GM19035 (cell line): ENCODE measurements around the gene POLRMT.
"Not testable (repeated sequence)": the region's sequence is repeated elsewhere in the genome, so short reads cannot be mapped to it uniquely, and the experiment has no call there.

Source experiments
- ATAC-seq: cut with Tn5 transposase; IDR thresholded peaks from one replicate; pipeline ENCODE4 v1.9.1; 2021; ENCODE audit not compliant: unreplicated experiment

POLRMT gene

DNA sequence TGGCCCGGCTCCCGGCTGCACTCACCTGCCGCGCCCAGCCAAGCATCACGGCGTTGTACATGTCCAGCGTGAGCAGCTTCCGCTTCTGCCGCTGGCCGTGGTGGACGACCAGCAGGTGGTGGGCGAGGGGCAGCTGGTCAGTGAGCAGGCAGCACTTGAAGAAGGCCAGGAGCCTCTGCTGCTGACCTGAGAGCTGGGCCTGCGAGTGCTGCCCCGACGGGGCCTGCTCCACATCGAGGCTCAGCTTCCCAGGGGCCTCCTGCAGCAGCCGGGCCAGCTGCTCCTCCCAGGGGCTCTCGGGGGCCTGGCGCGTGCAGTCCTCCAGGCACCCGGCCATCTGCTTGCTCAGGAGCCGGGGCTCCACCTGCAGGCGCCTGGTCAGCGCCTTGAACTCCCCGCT lies 3.8 kb downstream of the POLRMT start:
- ATAC-seq, result not testable (repeated sequence)

DNA sequence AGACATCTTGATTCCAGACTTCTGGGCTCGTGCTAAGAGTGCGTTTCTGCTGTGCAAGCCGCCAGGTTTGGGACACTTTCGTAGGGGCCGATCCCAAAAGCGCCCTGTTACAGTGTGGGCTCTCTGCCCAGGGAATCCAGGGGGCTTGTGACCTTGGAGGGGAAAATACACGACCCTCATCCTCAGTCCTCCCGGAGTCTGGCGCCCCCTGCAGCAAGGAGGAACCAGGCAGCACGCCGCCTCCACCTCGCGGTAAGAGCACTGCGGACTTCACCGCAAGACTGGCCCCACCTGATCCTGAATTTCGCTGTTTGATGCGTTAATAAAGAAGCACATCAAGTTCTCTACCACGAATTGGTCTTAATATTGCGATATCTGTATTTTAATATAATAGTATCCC lies 5.2 kb downstream of the POLRMT start:
- ATAC-seq, result no peak

DNA sequence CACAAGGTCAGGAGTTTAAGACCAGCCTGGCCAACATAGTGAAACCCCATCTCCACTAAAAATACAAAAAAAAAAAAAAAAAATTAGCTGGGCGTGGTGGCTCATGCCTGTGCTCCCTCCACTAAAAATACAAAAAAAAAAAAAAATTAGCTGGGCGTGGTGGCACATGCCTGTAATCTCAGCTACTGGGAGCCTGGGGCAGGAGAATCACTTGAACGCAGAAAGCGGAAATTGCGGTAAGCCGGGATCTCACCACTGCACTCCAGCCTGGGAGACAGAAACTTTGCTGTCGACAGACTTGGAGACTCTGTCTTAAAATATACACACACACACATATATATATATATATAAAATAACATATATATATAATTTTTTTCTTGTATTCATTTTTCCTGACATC lies 6.8 kb downstream of the POLRMT start:
- ATAC-seq, result not testable (repeated sequence)

DNA sequence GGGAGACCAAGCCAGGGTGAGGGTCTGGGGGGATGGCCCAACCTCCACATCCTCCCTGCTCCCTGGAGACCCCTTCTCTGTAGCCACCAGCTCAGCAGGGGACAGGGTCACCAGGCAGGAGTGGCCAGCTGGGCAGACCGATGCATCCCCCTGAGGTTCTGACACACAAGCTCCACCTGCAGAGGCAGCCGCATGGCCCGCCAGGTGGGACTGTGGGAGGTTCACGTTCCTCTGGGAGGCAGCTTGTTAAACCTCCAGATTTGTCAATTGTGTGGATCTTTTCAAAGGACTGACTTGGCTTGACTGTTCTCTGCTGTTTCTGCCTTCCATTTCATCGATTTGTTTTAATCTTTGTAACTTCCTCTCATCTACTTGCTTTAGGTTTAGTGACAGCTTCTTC lies 8.1 kb downstream of the POLRMT start:
- ATAC-seq, result no peak

DNA sequence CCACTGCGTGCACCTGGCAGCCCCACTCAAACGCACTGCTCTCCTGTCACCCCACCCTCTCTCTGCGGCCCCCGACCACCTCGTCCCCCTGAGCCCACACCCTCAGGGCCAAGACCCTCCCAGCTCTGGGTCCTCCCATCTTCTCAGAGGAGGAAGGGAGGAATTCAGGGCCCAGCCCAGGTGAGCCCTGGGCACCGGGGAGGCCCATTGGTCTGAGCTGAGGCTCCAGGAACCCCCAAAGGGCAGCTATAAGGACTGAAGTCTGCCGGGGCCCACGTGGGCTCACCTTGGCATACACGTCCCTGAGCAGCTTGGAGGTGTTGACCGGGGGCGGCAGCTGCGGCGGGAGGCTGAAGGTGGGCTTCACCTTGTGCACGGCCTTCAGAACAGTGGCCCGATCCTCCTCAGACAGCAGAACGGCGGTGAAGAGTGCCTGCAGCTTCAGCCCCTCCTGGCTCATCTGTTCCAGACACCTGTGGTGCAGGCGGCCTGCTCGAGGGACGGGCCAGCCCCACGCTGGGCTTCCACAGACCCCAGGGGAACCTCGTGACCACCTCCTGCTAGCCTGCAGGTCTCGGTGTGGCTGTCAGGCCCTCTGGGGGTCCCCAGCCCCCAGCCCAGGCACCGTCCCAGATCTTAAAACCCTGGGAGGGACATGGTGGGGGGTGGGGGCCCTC lies 8.8 kb downstream of the POLRMT start:
- ATAC-seq, result no peak

DNA sequence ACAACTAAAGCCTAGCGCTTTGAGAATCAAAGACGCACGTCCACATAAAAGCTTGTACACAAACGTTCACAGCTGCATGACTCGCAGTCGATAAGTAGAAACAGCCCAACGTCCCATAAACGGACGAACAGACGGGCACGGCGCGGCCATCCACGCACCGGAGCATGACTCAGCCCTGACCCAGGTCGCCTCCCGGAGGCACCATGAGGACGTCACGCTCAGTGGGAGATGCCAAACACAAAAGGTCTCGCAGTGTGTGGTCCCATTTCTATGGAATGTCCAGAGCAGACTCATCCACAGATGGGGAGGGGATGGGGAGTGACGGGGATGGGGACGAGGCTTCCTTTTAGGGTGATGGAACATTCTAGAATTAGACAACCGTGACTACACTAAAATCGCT lies 9.4 kb downstream of the POLRMT start:
- ATAC-seq, result no peak

DNA sequence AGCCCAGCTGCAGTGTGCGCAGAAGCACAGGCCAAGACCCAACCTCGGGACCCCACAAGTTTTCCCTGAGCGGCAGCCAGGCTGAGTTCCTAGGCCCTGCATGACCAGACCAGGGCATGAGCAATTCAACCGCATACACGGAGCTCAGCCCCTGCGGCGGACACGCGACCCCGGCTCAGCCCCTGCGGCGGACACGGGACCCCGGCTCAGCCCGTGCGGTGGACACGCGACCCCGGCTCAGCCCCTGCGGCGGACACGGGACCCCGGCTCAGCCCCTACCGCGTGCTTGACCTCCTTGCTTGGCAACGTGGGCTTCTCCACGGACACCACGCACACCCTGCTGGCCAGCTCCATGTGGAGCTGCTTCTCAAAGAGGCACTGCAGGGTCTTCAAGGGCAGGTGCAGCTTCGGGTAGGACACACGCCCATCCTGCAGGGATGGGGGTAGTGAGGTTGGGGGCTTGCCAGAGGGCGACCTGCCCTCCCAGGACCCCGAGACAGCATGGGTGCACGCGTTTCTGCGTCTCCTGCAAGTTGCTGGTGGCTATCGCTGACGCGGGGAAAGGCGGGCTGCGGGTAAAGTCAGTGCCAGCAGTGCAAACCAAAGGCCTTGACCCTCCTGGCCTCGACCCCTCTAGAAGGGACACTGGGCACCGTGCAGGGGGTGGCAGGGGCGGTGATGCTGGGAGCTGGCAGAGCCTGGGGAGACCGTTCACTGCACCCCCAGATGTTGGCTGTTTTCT lies 10.0 kb downstream of the POLRMT start:
- no peak for ATAC-seq

DNA sequence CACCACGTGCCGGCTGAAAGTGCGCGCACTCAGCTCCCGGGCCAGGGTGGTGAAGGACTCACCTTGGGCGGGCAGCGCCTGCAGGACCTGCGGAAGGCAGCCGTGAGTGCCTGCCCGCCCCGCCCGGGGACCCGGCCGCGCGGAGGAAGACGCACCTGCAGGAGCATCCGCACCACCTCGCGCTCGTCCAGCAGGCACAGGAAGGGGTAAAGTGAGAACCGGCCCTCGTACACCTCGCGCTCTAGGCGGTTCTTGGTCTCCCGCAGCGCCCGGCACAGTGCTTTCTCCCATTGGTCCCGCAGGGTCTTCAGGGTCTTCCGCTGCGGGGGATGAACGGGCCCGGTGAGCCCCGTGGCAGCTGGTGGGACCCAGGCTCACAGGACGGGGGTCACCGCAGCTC lies 10.7 kb downstream of the POLRMT start:
- no peak for ATAC-seq

DNA sequence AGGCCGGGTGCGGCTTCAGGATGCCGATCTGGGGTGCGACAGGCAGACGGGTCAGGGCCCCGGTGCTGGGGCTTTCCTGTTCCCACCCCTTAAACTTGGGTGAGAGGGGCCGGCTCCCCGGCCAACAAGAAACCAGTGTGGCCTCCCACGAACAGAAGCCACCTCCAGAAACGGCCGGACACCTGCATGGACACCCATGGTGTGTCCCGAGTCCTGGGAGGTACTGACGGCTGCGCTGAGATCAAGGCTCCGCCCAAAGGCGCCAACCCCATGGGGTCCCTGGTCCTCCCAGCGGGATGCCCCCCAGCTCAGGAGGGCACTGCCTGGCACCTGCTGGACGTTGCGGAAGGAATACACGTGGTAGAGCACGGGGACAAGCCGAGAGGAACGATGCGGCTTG lies 11.5 kb downstream of the POLRMT start:
- ATAC-seq, result no peak

DNA sequence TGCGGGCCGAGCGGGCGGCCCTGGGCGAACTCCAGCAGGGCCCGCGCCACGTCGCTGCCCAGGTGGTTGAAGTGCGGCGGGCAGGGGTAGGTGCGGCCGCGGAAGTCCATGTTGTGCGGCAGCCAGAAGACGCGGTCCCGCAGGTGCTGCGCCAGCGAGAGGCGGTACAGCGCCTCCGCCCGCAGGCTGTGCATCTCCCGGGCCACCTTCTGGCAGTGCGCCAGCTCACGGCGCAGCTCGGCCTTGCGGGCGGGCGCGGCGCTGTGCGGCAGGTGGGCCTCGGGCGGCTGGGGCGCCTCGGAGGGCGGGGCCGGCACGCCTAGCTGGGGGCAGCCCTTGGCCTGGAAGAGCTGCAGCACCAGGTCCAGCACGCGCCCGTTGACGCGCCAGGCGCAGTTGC lies 12.1 kb downstream of the POLRMT start:
- ATAC-seq, result not testable (repeated sequence)

DNA sequence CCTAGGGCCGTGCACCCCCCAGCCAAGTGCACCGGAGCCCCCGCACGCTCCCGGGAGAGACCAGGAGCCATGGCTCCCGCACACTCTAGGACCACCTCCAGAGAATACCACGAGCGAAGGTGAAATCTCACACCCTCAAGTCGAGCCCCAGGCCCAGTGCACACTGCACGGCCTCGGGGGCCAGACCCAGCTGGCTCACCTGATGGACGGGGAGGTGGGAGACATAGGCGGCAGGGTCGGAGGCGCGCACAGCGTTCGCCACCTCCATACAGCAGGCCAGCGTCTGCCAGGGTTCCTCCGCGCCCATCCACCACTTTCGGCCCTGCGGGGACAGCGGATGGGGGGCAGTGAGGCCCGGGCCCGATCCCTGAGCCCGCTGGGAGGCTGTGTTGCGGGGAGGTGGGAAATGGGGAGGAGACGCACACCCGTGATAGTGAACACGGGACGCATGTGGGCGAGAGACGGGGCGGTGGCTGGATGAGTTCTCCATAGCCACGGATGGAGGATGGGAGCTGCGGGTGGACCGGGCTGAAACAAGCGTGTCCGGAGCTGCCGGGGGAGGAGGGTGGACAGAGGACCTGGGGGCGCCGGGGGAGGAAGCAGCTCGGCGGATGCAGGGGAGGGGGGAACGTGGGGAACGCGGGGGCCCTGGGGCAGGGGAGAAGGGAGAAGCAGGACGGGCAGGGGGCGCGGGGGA lies 13.0 kb downstream of the POLRMT start:
- no peak for ATAC-seq

DNA sequence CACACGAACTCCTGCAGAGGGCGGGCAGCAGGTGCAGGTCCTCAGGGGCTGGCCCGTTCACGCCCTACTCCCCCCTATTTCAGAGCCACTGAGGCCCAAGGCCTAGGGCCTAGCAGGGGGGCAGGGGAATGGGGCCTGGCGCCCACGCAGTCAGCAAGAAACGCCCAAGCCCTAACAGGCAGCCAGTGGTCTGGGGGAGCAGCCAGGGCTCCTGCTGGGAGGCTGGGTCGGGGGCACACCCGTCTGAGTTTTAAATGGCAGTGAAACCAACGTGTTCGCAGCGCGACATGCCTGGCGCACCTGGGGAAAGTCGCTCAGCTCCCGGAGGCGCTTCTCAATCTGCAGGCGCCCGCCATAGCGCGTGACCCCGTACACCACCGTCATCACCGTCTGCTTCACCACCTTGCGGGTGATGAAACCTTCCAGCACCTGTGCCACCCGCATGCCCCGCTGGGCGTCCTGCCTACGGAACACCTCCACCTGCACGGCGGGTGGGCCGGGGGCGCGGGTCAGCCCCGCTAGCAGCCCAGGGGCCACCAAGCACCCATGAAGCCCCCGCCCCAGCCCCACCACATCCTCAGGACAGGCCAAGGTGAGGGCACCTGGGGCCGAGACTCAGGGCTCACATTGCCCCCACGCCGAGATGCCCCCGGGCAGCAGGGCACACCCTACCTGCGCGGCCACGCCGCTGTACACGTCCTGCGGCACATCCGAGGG lies 13.9 kb downstream of the POLRMT start:
- ATAC-seq, result no peak

DNA sequence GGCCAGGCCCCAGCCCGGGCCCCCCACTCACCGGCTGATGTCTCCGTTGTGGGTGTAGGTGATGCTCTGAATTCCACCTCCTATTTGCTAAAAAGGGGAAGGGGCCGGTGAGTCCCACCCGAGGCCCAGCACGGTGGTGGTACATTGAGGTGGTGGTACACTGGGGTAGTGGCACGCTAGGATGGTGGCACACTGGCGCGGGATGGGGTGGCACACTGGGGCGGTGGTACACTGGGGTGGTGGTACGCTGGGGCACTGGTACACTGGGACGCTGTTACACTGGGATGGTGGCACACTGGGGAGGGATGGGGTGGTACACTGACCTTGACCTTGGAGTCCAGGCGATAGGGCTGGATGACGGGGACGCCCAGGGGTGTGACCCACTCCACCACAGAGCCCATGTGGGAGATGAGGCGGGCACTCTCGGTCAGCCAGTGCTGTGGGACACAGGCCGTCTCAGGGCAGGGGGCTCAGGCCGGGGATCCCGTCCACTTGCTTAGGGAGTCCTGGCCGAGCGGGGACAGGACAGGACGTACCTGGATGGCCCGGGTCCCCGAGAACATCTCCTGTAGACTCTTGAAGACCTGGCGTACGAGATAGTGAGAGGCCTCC lies 14.6 kb downstream of the POLRMT start:
- ATAC-seq, result no peak

DNA sequence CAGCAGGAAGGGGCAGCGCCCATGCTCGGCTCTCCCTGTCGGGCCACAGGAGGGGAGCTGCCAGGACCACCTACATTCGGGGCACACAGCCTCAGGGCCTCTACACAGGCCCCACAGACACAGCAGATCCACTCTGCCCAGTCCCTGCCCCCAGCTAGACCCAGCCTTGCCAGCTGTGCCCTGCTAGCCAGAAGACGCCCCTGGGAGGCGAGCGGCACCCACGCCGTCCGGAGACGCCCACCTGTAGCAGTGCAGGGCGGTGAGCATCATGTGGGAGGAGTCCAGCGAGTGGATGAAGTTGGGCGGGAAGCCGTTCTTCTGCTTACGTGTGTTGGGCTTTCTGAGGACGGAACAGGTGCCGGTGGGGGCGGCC lies 15.1 kb downstream of the POLRMT start:
- ATAC-seq, result no peak

DNA sequence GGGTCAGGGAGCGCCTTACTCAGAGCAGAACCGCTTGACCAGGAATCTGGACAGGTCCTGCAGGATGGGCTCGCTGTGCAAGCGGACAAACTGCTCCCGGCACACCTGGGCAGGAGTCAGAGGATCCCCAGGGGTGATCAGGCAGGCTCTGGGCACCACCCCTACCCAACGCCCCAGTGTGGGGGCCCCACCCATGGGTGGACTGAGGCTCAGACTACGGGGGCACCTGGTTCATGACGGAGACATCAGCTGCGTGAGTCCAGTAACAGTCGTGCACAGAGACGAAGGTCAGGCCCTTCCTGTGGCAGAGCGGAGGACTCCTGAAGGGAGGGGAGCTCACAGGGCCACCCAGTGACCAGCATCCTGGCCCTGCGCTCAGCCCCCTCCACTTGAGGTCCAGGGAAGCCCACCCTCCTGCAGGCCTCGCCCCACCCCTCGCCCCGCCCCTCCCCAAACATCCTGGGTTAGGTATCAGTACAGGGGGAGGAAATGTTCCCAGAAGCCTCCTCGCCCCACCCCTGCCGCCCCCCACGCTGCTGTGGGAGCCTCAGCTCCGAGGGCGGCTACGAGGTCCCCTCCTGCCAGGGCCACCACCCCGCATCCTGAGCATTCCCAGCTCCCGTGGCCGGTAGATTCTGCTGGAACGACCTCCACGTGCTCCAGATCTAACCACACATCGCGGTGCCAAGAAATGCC lies 15.6 kb downstream of the POLRMT start:
- no peak for ATAC-seq

DNA sequence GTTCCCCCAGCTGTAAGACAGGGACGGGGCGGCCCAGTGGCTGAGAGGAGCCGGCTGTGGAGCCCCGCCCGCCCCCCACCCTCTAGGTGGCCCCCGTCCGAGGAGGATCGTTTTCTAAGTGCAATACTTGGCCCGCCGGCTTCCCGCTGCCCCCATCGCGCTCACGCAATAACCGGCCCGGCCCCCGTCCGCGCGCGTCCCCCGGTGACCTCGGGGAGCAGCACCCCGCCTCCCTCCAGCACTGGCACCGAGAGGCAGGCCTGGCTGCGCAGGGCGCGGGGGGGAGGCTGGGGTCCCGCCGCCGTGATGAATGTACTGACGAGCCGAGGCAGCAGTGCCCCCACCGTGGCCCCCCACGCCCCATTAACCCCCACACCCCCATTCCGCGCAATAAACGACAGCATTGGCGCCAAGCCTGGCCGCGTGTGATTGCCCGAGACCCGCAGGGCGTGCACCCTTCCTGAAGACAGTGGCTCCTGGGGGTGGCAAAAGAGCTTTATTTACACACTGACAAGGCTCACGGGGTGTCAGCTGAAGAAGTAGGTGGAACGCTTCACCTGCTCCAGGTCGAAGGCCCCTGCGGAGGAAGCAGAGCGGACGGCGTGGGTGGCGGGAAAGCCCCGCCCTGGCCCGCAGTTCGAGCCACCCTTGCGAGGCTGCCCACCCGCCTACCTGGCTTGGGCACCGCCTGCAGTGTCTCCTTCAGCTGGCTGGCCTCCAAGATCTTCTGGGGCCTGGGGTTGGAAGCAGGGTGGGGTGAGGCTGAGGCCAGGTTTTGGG lies 16.4 kb downstream of the POLRMT start:
- ATAC-seq, result no peak

DNA sequence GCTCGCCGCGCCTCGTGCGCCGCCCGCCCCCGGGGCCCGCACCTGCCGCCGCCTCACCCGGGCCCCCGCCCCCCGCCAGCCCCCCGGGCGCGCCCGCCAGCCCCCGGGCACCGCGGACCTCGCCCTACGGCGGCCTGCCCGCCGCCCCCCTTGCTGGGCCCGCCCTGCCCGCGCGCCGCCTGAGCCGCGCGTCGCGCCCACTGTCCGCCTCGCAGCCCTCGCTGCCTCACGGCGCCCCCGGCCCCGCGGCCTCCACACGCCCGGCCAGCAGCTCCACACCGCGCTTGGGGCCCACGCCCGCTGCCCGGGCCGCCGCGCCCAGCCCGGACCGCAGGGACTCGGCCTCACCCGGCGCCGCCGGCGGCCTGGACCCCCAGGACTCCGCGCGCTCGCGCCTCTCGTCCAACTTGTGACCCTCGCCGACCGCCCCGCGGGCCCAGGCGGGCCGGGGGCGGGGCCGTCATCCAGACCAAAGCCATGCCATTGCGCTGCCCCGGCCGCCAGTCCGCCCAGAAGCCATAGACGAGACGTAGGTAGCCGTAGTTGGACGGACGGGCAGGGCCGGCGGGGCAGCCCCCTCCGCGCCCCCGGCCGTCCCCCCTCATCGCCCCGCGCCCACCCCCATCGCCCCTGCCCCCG lies 17.2 kb downstream of the POLRMT start:
- ATAC-seq, result no peak

DNA sequence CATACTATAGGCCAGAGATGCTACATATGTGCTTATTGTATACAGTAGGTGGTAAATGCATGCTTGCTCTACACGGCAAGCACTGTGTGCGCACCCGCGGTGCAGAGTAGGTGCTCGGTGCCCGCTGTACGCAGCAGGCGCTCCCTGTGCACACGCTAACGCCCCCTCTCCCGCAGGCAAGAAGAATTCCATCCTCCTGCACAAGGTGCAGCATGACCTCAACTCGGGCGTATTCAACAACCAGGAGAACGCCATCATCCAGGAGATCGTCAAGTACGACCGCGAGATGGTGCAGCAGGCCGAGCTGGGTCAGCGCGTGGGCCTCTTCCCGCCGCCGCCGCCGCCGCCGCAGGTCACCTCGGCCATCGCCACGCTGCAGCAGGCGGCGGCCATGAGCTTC lies 17.7 kb downstream of the POLRMT start:
- ATAC-seq, result no peak
